Thymus (tissue), 11 donors: ENCODE data around the gene EXOC3L2. TPM values are rescaled to one million over a fixed set of nuclear protein-coding genes. Genes with fewer than 3 reads are reported as not detected.

ENCODE experiments used
- DNase-seq, 9 donors: peaks; one replicate each; pipeline ENCODE4 v3.0.0-alpha.2; 2013; ENCODE audit warnings: low spot score in 9 of 9, low read depth in 6 of 9, missing footprints in 1 of 9
- H3K27ac ChIP-seq, 2 donors: one replicate each; pipeline ENCODE4 v1.5.1; 2013; ENCODE audit warnings: control low read depth in 1 of 2, low read depth in 1 of 2, low read length in 1 of 2, mild to moderate bottlenecking in 1 of 2, moderate library complexity in 1 of 2
- H3K27me3 ChIP-seq, 2 donors: one replicate each; pipeline ENCODE4 v1.5.1; 2013; ENCODE audit warnings: low read length in 1 of 2; ENCODE audit not compliant: control insufficient read depth in 2 of 2, insufficient read depth in 1 of 2
- H3K36me3 ChIP-seq, 2 donors: one replicate each; pipeline ENCODE4 v1.5.1; 2013; ENCODE audit warnings: low read length in 1 of 2, mild to moderate bottlenecking in 1 of 2, moderate library complexity in 1 of 2; ENCODE audit not compliant: control insufficient read depth in 2 of 2, insufficient read depth in 2 of 2
- H3K4me1 ChIP-seq, 2 donors: one replicate each; pipeline ENCODE4 v1.5.1; 2013; ENCODE audit warnings: low read length in 2 of 2; ENCODE audit not compliant: control insufficient read depth in 2 of 2, insufficient read depth in 2 of 2
- H3K4me3 ChIP-seq, 2 donors: one replicate each; pipeline ENCODE4 v1.5.1; 2013; ENCODE audit warnings: low read length in 2 of 2, control low read depth in 1 of 2, mild to moderate bottlenecking in 1 of 2
- H3K9me3 ChIP-seq, 2 donors: one replicate each; pipeline ENCODE4 v1.5.1; 2013; ENCODE audit warnings: low read length in 1 of 2, mild to moderate bottlenecking in 1 of 2; ENCODE audit not compliant: control insufficient read depth in 2 of 2, insufficient read depth in 1 of 2
- WGBS: extraction: QIAGEN DNeasy Blood & Tissue Kit; methylation state at CpG from one replicate; pipeline ENCODE4 v1.1.7; 2013; 5-methylcytosine and 5-hydroxymethylcytosine counted together
- polyA plus RNA-seq: library from polyadenylated mRNA; stranded (reverse); fragments of 200-250 nt; gene quantifications from one replicate; pipeline ENCODE4 v1.2.3, GENCODE V29; 2013
- total RNA-seq: library from RNA; stranded (reverse); fragments of 120-200 nt; gene quantifications from one replicate; pipeline ENCODE4 v1.2.4, GENCODE V29; 2013
- donor health status: healthy.

Gene EXOC3L2
- total and polyA plus RNA-seq, 2 donors: 0.42 to 0.75 TPM

DNA sequence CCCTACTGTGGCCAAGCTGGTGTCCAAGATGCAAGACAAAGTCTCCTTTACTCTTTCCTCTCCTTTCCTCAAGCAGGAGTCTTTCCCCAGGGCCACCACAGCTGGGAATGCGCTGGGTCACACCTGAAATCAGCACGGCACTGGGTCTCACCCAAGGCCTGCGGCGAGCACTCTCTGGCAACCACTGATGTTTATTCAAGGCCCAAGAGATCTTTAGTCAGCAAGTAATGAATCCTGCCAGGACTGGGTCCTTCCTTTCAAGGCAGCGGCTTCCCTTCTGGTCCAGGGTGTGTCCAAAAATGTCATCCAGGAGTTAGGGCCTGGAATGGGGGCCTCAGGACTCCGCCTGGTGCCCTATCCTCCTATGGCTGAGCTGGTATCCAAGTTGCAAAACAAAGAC, 42.6 kb downstream of the EXOC3L2 start:
- WGBS: 96% methylated on average over 6 of the region's 6 CpGs
- DNase-seq: no peak
- H3K27me3 ChIP-seq: no peaks in the 10 kb centered on the region
- H3K27ac ChIP-seq: no peak overlapping the region
- no peaks in the 10 kb centered on the region for H3K36me3 ChIP-seq
- H3K4me3 ChIP-seq: no peak overlapping the region
- H3K4me1 ChIP-seq: no peaks in the 10 kb centered on the region
- H3K9me3 ChIP-seq: no peaks in the 10 kb centered on the region

DNA sequence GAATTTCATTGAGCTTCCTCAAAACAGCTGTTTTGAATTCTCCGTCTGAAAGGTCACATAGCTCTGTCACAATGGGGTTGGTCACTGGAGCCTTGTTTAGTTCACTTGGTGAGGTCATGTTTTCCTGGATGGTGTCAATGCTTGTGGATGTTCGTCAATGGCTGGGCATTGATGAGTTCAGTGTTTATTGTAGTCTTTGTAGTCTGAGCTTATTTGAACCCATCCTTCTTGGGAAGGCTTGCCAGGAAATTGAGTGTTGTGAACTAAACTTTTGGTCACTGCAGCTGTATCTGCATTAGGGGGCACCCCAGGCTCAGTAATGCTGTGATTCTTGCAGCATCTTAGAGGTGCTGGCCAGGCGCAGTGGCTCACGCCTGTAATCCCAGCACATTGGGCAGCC, 44.6 kb downstream of the EXOC3L2 start:
- 92% methylated on average over 4 of the region's 4 CpGs for whole genome bisulfite sequencing
- H3K9me3 ChIP-seq: no peaks in the 10 kb centered on the region
- no peaks in the 10 kb centered on the region for H3K27me3 ChIP-seq
- no peak overlapping the region for H3K27ac ChIP-seq
- no peaks in the 10 kb centered on the region for H3K36me3 ChIP-seq
- no peak overlapping the region for H3K4me3 ChIP-seq
- no peaks in the 10 kb centered on the region for H3K4me1 ChIP-seq
- DNase-seq: no peak

DNA sequence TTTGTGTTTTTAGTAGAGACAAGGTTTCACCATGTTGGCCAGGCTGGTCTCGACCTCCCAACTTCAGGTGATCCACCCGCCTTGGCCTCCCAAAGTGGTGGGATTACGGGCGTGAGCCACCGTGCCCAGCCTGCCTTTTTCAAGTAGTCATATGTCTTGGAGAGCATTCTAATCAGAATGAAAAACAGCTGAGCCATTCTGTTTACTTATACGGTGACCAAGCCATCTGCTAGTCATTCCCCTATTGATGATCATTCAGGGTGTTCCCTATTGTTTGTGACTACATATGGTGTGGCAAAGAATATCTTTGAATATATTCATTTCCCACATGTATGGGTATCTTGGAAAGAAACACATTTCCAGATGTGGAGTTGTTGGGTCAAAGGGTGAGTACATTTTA, 49.4 kb downstream of the EXOC3L2 start:
- Histone ChIP-seq H3K4me3 (no peak overlapping the region), H3K4me1 (no peaks in the 10 kb centered on the region), H3K36me3 (no peaks in the 10 kb centered on the region), H3K9me3 (no peaks in the 10 kb centered on the region), H3K27me3 (no peaks in the 10 kb centered on the region), H3K27ac (no peak overlapping the region)
- WGBS: 90% methylated on average over 6 of the region's 6 CpGs
- DNase-seq: no peak

DNA sequence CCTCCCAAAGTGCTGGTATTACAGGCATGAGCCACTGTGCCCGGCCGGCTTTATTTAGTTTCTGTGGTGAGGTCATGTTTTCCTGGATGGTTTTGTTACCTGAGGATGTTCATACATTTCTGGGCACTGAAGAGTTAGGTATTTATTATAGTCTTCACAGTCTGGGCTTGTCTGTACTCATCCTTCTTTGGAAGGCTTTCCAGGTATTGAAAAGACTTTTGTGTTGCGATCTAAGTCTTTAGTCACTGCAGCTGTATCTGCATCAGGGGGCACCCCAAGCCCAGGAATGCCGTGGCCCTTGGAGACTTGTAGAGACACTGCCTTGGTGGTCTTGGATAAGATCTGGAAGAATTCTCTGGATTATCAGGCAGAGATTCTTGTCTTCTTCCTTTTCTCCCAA, 53.8 kb downstream of the EXOC3L2 start:
- no peak for DNase-seq
- Histone ChIP-seq H3K4me1 (peaks cover 0 to 3% of the 10 kb centered on the region in 2 donors), H3K4me3 (no peak overlapping the region), H3K27ac (no peak overlapping the region), H3K27me3 (no peaks in the 10 kb centered on the region), H3K36me3 (no peaks in the 10 kb centered on the region), H3K9me3 (no peaks in the 10 kb centered on the region)
- 91% methylated on average over 4 of the region's 4 CpGs for WGBS

DNA sequence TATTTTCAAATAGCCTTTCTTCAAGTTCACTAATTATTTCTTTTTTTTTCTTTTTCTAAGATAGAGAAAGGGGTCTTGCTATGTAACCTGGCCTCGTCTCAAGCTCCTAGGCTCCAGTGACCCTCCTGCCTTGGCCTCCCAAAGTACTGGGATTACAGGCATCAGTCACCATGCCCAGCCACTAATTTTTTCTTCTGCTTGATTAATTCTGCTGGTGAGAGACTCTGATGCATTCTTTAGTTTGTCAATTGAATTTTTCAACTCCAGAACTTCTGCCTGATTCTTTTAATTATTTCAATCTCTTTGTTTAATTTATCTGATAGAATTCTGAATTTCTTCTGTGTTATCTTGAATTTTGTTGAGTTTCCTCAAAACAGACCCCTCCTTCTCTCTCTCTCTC, 55.2 kb downstream of the EXOC3L2 start:
- no peaks in the 10 kb centered on the region for H3K9me3 ChIP-seq
- H3K4me1 ChIP-seq: peaks cover 0 to 3% of the 10 kb centered on the region in 2 donors
- 90% methylated on average over 1 of the region's 1 CpG for WGBS
- H3K27ac ChIP-seq: no peak overlapping the region
- DNase-seq: no peak
- H3K27me3 ChIP-seq: no peaks in the 10 kb centered on the region
- no peak overlapping the region for H3K4me3 ChIP-seq
- no peaks in the 10 kb centered on the region for H3K36me3 ChIP-seq

DNA sequence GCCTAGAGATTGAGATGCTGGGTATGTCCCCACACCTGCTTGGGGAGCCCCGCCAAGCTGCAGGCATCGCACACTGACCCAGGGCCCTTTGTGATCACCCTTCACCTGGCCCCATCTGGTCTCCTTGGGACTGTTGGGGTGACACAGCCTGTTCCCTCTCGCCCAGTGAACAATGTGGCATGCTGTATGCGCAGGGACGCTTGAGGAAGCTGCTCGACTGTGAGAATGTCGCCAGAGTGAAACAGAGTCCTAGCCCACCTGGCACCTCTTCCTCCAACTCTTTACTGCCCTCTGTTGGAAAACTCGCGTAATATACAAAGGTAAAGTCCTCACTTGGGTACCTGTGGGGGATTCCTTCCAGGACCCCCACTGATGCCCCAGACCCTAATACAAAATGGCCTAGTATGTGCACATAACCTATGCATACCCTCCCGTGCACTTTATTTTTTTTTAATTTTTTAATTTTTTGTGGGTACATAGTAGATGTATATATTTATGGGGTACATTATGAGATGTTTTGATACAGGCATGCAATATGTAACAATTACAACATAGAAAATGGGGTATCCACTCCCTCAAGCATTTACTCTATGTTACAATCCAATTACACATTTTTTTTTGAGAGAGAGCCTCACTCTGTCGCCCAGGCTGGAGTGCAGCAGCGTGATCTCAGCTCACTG, 57.6 kb downstream of the EXOC3L2 start:
- no peaks in the 10 kb centered on the region for H3K9me3 ChIP-seq
- no peak overlapping the region for H3K4me3 ChIP-seq
- peak in 7 of 9 donors; percentile 36 to 76 (median 48) for DNase-seq
- H3K27ac ChIP-seq: no peak overlapping the region
- 41% methylated on average over 12 of the region's 12 CpGs for WGBS
- peaks cover 0 to 3% of the 10 kb centered on the region in 2 donors for H3K4me1 ChIP-seq
- H3K27me3 ChIP-seq: no peaks in the 10 kb centered on the region
- H3K36me3 ChIP-seq: no peaks in the 10 kb centered on the region

DNA sequence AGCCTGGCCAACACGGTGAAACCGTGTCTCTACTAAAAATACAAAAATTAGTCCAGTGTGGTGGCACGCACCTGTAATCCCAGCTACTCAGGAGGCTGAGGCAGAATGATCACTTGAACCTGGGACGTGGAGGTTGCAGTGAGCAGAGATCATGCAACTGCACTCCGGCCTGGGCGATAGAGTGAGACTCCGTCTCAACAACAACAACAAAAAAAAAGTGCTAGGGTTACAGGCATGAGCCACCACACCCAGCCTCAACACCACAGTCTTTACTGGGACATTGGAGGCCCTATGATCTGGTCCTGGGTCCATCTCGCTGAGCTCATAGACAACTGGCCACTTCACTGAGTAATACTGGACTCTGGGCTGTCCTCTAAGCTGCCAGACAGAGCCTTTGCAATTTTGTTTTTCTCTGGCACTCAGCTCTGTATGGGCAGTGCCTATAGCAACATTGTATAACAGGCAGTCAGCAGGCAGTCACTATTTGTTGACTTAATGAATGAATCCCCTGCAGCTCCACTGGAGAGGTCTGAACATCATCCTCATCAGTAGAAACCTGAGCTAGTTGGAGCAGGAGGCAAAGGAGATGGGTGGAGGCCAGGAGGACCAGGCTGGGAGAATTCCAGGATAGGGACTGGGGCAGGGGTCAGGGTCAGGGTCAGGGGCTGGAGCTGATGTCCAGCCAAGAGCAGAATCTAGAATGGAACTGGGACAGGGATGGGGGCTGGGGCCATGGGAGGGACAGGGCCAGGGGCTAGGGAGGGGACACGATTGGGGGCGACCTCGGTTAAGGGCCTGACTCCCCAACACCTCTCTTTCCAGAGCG, 58.5 kb downstream of the EXOC3L2 start:
- Histone ChIP-seq H3K36me3 (no peaks in the 10 kb centered on the region), H3K9me3 (no peaks in the 10 kb centered on the region), H3K4me3 (no peak overlapping the region), H3K27ac (no peak overlapping the region), H3K27me3 (no peaks in the 10 kb centered on the region), H3K4me1 (peaks cover 0 to 3% of the 10 kb centered on the region in 2 donors)
- DNase-seq: no peak
- 98% methylated on average over 12 of the region's 12 CpGs for WGBS

DNA sequence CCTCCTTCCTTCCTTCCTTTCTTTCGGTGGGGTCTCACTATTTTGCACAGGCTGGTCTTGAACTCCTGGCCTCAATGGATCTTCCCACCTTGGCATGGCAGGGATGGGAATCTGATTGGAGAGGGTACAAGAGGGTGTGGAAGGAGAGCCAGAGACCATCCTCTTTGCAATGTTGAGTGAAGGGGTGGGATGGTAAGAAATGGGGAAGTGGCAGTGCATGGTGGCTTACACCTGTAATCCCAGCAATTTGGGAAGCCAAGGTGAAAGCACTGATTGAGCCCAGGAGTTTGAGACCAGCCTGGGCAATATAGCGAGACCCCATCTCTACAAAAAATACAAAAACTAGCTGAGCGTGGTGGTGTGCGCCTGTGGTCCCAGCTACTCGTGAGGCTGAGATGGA, 61.1 kb downstream of the EXOC3L2 start:
- H3K9me3 ChIP-seq: no peaks in the 10 kb centered on the region
- H3K27ac ChIP-seq: no peak overlapping the region
- peaks cover 3 to 5% of the 10 kb centered on the region in 2 donors for H3K36me3 ChIP-seq
- WGBS: 97% methylated on average over 5 of the region's 5 CpGs
- H3K27me3 ChIP-seq: peaks cover 0 to 2% of the 10 kb centered on the region in 2 donors
- H3K4me3 ChIP-seq: no peak overlapping the region
- no peak for DNase-seq
- peaks cover 11 to 12% of the 10 kb centered on the region in 2 donors for H3K4me1 ChIP-seq

DNA sequence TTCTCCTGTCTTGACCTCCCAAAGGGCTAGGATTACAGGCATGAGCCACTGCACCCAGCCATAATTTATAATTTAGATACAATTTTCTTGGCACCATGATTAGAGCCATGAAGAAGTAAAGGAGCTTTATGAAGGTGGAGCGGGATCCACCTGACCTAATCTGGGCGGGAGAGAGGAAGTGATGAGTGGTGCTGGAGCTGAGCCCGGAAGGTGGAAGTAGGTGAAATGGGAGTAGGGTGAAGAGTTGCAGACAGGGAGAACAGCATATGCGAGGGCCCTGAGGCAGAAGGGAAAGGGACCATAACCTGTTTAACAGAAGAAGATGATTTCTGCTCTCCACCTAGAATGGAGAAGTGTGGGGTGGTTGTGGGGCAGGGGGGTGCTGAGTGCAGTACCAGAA, 62.4 kb downstream of the EXOC3L2 start:
- Histone ChIP-seq H3K36me3 (peaks cover 3 to 5% of the 10 kb centered on the region in 2 donors), H3K27ac (no peak overlapping the region), H3K4me3 (no peak overlapping the region), H3K4me1 (peaks cover 11 to 17% of the 10 kb centered on the region in 2 donors), H3K27me3 (peaks cover 0 to 2% of the 10 kb centered on the region in 2 donors), H3K9me3 (no peaks in the 10 kb centered on the region)
- 96% methylated on average over 4 of the region's 4 CpGs for WGBS
- DNase-seq: no peak
